ENCODE measurements around the gene HES6. TPM values are rescaled to one million over a fixed set of nuclear protein-coding genes. Genes with fewer than 3 reads are reported as not detected.

The HES6 gene
- total and polyA plus RNA-seq, 10 of the 15 experiments (the other 5 are each of a cell fraction or from before 2014, with no cell fraction given), result 0.11 to 1.7 (median 0.83) TPM

- H3K4me2 ChIP-seq (ENCODE audit: control insufficient read depth, insufficient read depth), result no peak overlapping the region
- H3K36me3 ChIP-seq (ENCODE audit: control insufficient read depth in 2 of 2, insufficient read depth in 2 of 2, low read length in 1 of 2), result no peaks in the 10 kb centered on the region
- DNase-seq (ENCODE audit: low read depth, low spot score) (no peak), FAIRE-seq (no peak), ATAC-seq (no peak)
- H2AFZ ChIP-seq (ENCODE audit: control insufficient read depth, low read depth, low read length), result no peak overlapping the region
- intact Hi-C loops (cut with micrococcal nuclease; ENCODE audit: unreplicated experiment) (no loop called here), in situ Hi-C loops (cut with MboI) (no loop called here)
- WGBS (ENCODE audit: insufficient coverage, insufficient replicate concordance, low lambda C conversion rate, missing lambda C conversion rate), result 63% methylated on average over 7 of the region's 7 CpGs
- SMC1A ChIA-PET (ENCODE audit: uncharacterized antibody, unreplicated experiment), result no interaction called here
- CTCF ChIA-PET, result interaction anchor here (1.2 to 1.8 kb wide), 2 partner anchors 20 to 27 kb away, joined by 3 to 4 read pairs; no protein-coding TSS in a partner anchor
- H3K9ac ChIP-seq (ENCODE audit: control insufficient read depth, insufficient read depth, low read length), result no peak overlapping the region
- POLR2A ChIA-PET, result no interaction called here
- RAD21 ChIA-PET (ENCODE audit: unreplicated experiment), result no interaction called here
- no TSS peak for BruUV-seq (replicated peaks)
- H3K27me3 ChIP-seq (replicated peaks in 1 of 2; ENCODE audit: control insufficient read depth in 2 of 2, insufficient read depth in 2 of 2, low read length in 1 of 2), result peaks cover 2 to 15% of the 10 kb centered on the region in 2 experiments
- H3K4me1 ChIP-seq (ENCODE audit: control insufficient read depth, insufficient read depth, low read length), result peaks cover 3% of the 10 kb centered on the region; the same call in 1 of the 2 replicates
- H3K9me3 ChIP-seq (replicated peaks; ENCODE audit: control insufficient read depth, insufficient read depth, low read length), result no peaks in the 10 kb centered on the region; the same call in 2 of the 3 replicates
- no peak overlapping the region for H3K27ac ChIP-seq (ENCODE audit: control insufficient read depth, insufficient read depth)
- TF ChIP-seq ZNF217 (IDR thresholded peaks at IDR 0.05), result no peak
- no peak for TF ChIP-seq SIN3A (IDR thresholded peaks at IDR 0.05; ENCODE audit: low read depth, low read length)
- no peak for TF ChIP-seq MAX (IDR thresholded peaks at IDR 0.05; ENCODE audit: low read depth, low read length)
- TF ChIP-seq FOS (IDR thresholded peaks at IDR 0.05; ENCODE audit: borderline replicate concordance, extremely low read depth, insufficient read length), result no peak
- no peak for TF ChIP-seq KLF5 (IDR thresholded peaks at IDR 0.05; ENCODE audit: partially characterized antibody)
- TF ChIP-seq JUND (IDR thresholded peaks at IDR 0.05; ENCODE audit: low read depth, low read length), result no peak
- TF ChIP-seq, protein P1, sequence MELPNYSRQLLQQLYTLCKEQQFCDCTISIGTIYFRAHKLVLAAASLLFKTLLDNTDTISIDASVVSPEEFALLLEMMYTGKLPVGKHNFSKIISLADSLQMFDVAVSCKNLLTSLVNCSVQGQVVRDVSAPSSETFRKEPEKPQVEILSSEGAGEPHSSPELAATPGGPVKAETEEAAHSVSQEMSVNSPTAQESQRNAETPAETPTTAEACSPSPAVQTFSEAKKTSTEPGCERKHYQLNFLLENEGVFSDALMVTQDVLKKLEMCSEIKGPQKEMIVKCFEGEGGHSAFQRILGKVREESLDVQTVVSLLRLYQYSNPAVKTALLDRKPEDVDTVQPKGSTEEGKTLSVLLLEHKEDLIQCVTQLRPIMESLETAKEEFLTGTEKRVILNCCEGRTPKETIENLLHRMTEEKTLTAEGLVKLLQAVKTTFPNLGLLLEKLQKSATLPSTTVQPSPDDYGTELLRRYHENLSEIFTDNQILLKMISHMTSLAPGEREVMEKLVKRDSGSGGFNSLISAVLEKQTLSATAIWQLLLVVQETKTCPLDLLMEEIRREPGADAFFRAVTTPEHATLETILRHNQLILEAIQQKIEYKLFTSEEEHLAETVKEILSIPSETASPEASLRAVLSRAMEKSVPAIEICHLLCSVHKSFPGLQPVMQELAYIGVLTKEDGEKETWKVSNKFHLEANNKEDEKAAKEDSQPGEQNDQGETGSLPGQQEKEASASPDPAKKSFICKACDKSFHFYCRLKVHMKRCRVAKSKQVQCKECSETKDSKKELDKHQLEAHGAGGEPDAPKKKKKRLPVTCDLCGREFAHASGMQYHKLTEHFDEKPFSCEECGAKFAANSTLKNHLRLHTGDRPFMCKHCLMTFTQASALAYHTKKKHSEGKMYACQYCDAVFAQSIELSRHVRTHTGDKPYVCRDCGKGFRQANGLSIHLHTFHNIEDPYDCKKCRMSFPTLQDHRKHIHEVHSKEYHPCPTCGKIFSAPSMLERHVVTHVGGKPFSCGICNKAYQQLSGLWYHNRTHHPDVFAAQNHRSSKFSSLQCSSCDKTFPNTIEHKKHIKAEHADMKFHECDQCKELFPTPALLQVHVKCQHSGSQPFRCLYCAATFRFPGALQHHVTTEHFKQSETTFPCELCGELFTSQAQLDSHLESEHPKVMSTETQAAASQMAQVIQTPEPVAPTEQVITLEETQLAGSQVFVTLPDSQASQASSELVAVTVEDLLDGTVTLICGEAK (IDR thresholded peaks at IDR 0.05; ENCODE audit: borderline replicate concordance), result no peak
- TF ChIP-seq, protein P2, sequence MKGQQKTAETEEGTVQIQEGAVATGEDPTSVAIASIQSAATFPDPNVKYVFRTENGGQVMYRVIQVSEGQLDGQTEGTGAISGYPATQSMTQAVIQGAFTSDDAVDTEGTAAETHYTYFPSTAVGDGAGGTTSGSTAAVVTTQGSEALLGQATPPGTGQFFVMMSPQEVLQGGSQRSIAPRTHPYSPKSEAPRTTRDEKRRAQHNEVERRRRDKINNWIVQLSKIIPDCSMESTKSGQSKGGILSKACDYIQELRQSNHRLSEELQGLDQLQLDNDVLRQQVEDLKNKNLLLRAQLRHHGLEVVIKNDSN (IDR thresholded peaks at IDR 0.05; ENCODE audit: borderline replicate concordance, extremely low read length, insufficient read depth, low read depth, low read length), result no peak
- no peak for TF ChIP-seq WRNIP1 (IDR thresholded peaks at IDR 0.05; ENCODE audit: borderline replicate concordance, low read depth, low read length)
- TF ChIP-seq RFX5 (IDR thresholded peaks at IDR 0.05; ENCODE audit: low read depth, low read length), result no peak
- TF ChIP-seq SREBF1 (IDR thresholded peaks at IDR 0.05; ENCODE audit: low read length), result no peak
- TF ChIP-seq EED (IDR thresholded peaks at IDR 0.05; ENCODE audit: low read depth), result no peak
- TF ChIP-seq MEF2A (IDR thresholded peaks at IDR 0.05; ENCODE audit: insufficient read depth, low read depth, low read length), result no peak
- no peak for TF ChIP-seq MTA3 (IDR thresholded peaks at IDR 0.05; ENCODE audit: borderline replicate concordance, low read length)
- TF ChIP-seq ZBED1 (IDR thresholded peaks at IDR 0.05; ENCODE audit: borderline replicate concordance), result no peak
- TF ChIP-seq HDAC2 (IDR thresholded peaks at IDR 0.05), result no peak
- TF ChIP-seq ZNF24 (IDR thresholded peaks at IDR 0.05), result no peak
- TF ChIP-seq REST (IDR thresholded peaks at IDR 0.05; ENCODE audit: low read depth, low read length), result no peak
- no peaks in the 10 kb centered on the region for H3K79me2 ChIP-seq (ENCODE audit: control insufficient read depth, insufficient read depth, low read length)
- H3K4me3 ChIP-seq, result no peak overlapping the region
- no peaks in the 10 kb centered on the region for H4K20me1 ChIP-seq (ENCODE audit: control insufficient read depth, insufficient read depth)
Measured at GRCh38 chr2:238235856-238236255, 4.0 kb downstream of the HES6 start.

Data from GM12878 (cell line).